Motor neuron (in vitro differentiated cells): ENCODE data around the gene APBB1IP. TPM values are rescaled to one million over a fixed set of nuclear protein-coding genes. Genes with fewer than 3 reads are reported as not detected.
"Not testable (repeated sequence)": the region's sequence is repeated elsewhere in the genome, so short reads cannot be mapped to it uniquely, and the experiment has no call there.

Experiments used
- ATAC-seq, 8 experiments: fragments of 200-7000 bp; cut with Tn5 transposase; replicated peaks in 6 of 8; 2 replicates each; pipeline ENCODE4 v1.8.0; 2021; ENCODE audit warnings: mild to moderate bottlenecking in 8 of 8, moderate library complexity in 8 of 8
- H3K27ac ChIP-seq, 2 donors: fragments of 250-450 bp; sonication (Bioruptor Pico); 2 replicates each; pipeline ENCODE4 v1.9.0; 2021; ENCODE audit warnings: antibody characterized with exemption in 2 of 2, mild to moderate bottlenecking in 2 of 2, moderate library complexity in 1 of 2
- H3K4me1 ChIP-seq, 2 donors: fragments of 250-450 bp; sonication (Bioruptor Pico); replicated peaks in 1 of 2; 2 replicates each; pipeline ENCODE4 v1.6.1; 2021; ENCODE audit warnings: antibody characterized with exemption in 2 of 2, mild to moderate bottlenecking in 2 of 2, moderate library complexity in 1 of 2
- H3K4me3 ChIP-seq, 5 donors: fragments of 250-450 bp; sonication (Bioruptor Pico); 2 replicates each; pipeline ENCODE4 v1.9.0; 2021; ENCODE audit warnings: antibody characterized with exemption in 5 of 5, mild to moderate bottlenecking in 5 of 5, moderate library complexity in 4 of 5
- WGBS, 10 experiments: fragments of 450-650 bp; shearing (Covaris generic); methylation state at CpG; one replicate each; pipeline ENCODE4 v1.0.0; 2022; 5-methylcytosine and 5-hydroxymethylcytosine counted together
- in situ Hi-C, 9 experiments: fragments of 400-800 bp; cut with MboI; loops; one replicate each; pipeline ENCODE4 v1.15.0; 2021; ENCODE audit warnings: low sequenced_read_pairs in 9 of 9, low pct_unique_long_range_greater_than_20kb in 2 of 9; ENCODE audit not compliant: unreplicated experiment in 9 of 9
- total RNA-seq, 8 experiments: library from RNA; unstranded; fragments of 300-600 nt; gene quantifications; 2 replicates each; pipeline versions ENCODE4 v1.2.3 to v1.2.4, GENCODE V29; 2022

APBB1IP gene
- total RNA-seq, 8 experiments from 2014 or later = 0.13 to 12.2 (median 0.28) TPM; not detected in 5

DNA sequence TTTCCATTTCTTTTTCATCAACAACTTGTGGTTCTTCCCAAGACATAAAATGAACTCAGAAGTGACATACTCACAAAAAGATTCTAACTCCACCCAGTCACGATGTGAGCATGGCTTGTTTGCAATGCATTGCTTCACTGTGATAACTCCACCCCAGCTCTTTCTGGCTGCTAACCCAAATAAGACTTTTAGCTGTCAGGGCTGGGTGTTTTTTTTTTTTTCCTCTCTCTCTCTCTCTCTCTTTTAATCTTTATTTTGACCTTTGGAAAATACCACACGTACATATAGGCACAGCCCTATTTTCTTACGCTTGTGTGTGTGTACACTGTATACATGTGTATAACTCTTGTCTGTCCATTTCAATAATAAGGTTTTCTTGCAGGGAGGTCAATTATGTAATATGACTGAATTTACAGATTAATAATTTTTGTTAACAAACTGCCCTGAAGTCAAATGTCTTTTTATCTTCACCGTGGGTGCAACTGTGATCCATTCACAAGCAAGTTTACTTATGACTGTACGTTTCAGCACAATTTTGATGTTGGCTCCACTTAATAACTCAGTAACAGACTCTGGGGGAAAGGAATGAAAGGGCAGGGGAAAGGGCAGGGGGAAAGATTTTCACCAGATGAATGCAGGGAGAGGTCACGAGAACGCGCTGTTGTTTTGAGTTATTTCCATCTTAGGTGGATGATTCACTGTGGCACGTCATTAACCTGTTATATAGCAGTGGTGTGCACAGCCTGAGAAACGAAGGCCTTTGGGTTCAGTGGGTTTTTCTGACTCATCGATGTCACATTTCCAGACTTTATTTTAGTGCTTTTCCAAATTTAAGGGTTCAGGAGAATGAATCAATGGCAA, 49.1 kb downstream of the APBB1IP start:
- no peak overlapping the region for H3K4me3 ChIP-seq
- peak; percentile 45 to 93 (median 88) for ATAC-seq
- H3K27ac ChIP-seq = no peak overlapping the region
- WGBS, 10 experiments = 0 to 74% (median 51%) methylated on average over 3 to 11 of the region's 11 CpGs
- in situ Hi-C loops = no loop called here
- peaks cover 0 to 13% of the 10 kb centered on the region in 2 donors for H3K4me1 ChIP-seq

DNA sequence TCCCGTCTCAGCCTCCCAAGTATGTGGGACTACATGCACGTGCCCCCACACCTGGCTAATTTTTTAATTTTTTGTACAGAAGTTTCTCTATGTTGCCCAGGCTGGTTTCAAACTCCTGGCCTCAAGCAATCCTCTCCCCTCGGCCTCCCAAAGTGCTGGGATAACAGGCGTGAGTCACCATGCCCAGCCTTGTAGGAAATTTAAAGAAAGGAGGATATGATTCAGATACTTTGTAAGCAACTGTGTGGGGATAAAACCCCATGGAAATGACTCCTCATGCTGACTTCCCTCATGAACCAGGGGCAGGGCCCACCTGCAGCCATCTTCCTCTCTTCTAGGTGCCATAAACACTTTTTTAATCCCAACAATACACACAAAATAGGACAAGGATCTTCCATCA, 50.2 kb downstream of the APBB1IP start:
- no peak for ATAC-seq
- in situ Hi-C loops = no loop called here
- H3K27ac ChIP-seq = no peak overlapping the region
- WGBS, 10 experiments = 0 to 89% (median 72%) methylated on average over 1 to 4 of the region's 4 CpGs; no CpG with 5 or more reads in 2 of the 10 experiments
- peaks cover 0 to 13% of the 10 kb centered on the region in 2 donors for H3K4me1 ChIP-seq
- no peak overlapping the region for H3K4me3 ChIP-seq

DNA sequence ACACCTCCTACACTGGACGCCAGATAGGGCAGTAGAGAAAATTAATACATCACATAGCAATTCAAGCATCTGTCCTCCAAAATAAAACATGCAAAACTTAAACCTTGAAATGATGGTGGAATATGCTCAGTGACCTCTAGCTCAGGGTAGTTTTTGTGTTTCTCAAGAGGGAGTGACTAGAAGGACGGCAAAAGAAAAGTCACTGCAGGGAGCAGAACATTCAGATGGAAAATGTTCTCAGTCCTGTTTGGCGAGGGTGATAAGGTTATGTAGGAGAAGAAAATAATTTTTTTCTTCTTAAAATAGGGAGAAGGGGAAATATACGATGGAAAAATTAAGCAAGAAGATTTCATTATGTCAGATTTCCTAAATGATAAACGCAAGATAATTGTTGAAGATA, 50.9 kb downstream of the APBB1IP start:
- no peak for ATAC-seq
- no peak overlapping the region for H3K27ac ChIP-seq
- in situ Hi-C loops = no loop called here
- 40 to 93% (median 80%) methylated on average over 1 to 5 of the region's 5 CpGs for WGBS, 10 experiments
- no peak overlapping the region for H3K4me3 ChIP-seq
- H3K4me1 ChIP-seq = peaks cover 0 to 13% of the 10 kb centered on the region in 2 donors

DNA sequence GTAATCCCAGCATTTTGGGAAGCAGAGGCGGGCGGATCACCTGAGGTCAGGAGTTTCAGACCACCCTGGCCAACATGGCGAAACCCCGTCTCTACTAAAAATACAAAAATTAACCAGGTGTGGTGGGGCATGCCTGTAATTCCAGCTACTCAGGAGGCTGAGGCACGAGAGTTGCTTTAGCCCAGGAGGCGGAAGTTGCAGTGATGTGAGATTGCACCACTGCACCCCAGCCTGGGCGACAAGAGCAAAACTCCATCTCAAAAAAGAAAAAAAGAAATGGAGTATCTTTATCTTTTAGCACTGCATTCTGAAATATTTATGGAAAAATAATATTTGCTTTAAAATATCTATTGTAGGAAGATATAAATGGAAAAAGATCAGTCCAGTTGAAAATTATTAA, 52.2 kb downstream of the APBB1IP start:
- H3K4me3 ChIP-seq, in situ Hi-C loops, ATAC-seq, H3K27ac ChIP-seq: not testable (repeated sequence)
- 88 to 100% (median 98%) methylated on average over 1 to 7 of the region's 7 CpGs; no CpG with 5 or more reads in 2 of the 10 experiments for WGBS, 10 experiments
- H3K4me1 ChIP-seq = peaks cover 0 to 13% of the 10 kb centered on the region in 2 donors

DNA sequence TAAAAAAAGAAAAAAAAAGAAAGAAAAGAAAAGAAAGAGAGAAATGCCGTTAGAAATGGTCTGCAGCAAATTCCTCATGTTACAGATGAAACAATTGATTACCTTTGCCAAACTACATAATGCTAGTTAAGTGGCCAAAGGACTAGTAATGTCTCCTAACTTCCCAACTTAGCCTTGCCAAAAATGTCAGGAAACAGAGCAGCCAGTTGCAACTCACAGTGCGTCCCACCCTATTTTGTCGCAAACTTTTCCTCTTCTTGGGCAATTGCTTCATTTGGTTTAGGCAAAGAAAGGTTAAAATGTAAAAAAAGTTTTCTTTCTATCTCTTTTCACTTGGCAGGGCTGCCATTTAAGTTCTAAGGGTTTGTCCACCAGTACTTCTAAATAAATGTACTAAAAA, 53.1 kb downstream of the APBB1IP start:
- 44 to 100% (median 93%) methylated on average over 1 to 3 of the region's 3 CpGs for WGBS, 10 experiments
- in situ Hi-C loops = no loop called here
- Histone ChIP-seq H3K4me3 (no peak overlapping the region), H3K27ac (no peak overlapping the region), H3K4me1 (peaks cover 0 to 13% of the 10 kb centered on the region in 2 donors)
- no peak for ATAC-seq

DNA sequence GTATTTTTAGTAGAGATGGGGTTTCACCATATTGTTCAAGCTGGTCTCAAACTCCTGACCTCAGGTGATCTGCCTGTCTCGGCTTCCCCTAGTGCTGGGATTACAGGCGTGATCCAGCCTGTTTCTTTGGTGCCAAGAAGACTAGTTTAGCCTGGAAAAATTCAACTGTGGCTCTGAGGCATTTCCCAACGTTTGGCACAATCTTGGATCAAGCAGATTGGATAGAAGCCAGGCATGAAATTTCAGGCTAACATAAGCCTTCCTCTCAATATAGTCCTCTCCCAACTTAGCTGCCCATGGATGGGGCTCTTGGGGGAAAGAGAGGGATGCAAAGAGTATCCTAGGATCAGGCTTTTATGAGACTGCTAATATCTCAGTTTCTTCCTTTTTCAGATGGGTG, 53.8 kb downstream of the APBB1IP start:
- ATAC-seq = no peak
- 34 to 100% (median 71%) methylated on average over 1 to 3 of the region's 3 CpGs; no CpG with 5 or more reads in 6 of the 10 experiments for WGBS, 10 experiments

DNA sequence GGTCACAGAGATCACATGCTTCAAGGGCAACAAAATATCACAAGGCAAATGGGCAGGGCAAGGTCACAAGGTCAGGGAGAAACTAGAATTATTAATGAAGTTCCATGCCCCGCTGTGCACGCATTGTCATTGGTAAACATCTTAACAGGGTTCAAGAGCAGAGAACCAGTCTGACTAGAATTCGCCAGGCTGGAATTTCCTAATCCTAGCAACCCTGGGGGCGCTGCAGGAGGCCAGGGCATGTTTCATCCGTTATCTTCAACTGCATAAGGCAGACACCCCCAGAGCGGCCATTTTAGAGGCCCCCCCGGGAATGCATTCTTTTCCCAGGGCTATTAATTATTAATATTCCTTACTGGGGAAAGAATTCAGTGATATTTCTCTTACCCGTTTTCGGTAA, 54.6 kb downstream of the APBB1IP start:
- not testable (repeated sequence) for ATAC-seq

More for the DNA sequence above, 53.8 kb downstream of the APBB1IP start:
- in situ Hi-C loops = no loop called here
- Histone ChIP-seq H3K4me3 (no peak overlapping the region), H3K27ac (no peak overlapping the region), H3K4me1 (peaks cover 0 to 11% of the 10 kb centered on the region in 2 donors)

DNA sequence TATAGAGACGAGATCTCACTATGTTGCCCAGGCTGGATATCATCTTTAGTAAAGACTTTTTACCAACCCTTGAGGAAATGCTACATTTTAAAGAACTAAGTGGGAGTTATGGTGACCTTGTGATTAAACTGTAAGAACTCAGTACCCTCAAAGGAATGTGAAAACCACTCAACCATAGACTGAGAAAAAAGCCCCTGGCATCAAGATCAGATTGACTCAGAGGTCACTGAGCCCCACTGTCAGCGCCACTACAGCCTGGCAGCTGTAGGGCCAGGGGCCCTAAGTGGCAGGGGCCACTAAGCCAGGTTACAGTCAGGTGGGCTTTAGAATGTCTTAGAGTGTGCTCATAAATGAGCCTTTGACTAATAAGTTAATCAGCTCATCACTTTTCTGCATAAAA, 55.9 kb downstream of the APBB1IP start:
- no peak for ATAC-seq
- Histone ChIP-seq H3K4me1 (no peaks in the 10 kb centered on the region), H3K27ac (no peak overlapping the region), H3K4me3 (no peak overlapping the region)
- 20 to 100% (median 81%) methylated on average over 1 to 2 of the region's 2 CpGs; no CpG with 5 or more reads in 4 of the 10 experiments for WGBS, 10 experiments
- in situ Hi-C loops = no loop called here

More for the DNA sequence above, 54.6 kb downstream of the APBB1IP start:
- H3K4me1 ChIP-seq, H3K27ac ChIP-seq, H3K4me3 ChIP-seq, in situ Hi-C loops: not testable (repeated sequence)
- WGBS, 10 experiments = 60 to 100% (median 95%) methylated on average over 1 to 4 of the region's 9 CpGs; no CpG with 5 or more reads in 4 of the 10 experiments

DNA sequence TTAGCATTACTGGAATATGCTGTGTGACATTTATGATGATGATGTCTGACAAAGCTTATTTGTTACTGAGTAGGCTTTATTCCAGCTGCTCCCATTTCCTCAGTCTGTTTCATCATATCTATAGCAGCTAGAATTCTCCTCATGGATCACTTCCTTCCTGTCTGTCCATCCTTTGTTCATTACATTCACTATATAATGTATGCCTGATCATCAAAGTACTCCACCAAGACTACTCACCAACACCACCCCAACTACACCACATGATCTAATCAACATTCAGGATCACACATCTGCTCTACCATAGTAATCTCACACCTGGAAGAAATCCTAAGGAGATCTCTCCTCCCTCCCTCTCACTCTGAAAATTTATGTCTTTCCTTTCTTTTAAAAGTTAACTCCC, 61.3 kb downstream of the APBB1IP start:
- Histone ChIP-seq H3K4me1 (no peaks in the 10 kb centered on the region), H3K27ac (no peak overlapping the region), H3K4me3 (no peak overlapping the region)
- in situ Hi-C loops = no loop called here
- ATAC-seq = peak in 2 of 8 experiments; percentile 53 to 95

DNA sequence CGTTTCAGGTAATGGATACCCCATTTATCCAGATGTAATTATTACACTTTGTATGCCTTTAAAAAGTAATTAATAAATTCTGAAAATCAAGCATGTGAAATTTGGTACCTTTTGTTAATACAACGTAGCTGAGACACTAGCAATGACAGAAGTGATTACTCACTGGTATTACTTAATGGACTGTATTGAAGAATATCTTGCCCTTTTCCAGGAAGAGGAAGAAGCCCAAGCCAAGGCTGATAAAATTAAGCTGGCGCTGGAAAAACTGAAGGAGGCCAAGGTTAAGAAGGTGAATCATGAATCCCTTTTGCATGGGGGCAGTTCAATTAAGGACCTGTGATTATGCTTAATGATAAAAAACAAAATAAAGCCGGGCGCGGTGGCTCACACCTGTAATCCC, 64.8 kb downstream of the APBB1IP start:
- H3K27ac ChIP-seq = no peak overlapping the region
- in situ Hi-C loops = no loop called here
- ATAC-seq = no peak
- H3K4me3 ChIP-seq = no peak overlapping the region
- H3K4me1 ChIP-seq = peaks cover 0 to 3% of the 10 kb centered on the region in 2 donors
- WGBS, 10 experiments = 25 to 95% (median 82%) methylated on average over 2 to 6 of the region's 6 CpGs

DNA sequence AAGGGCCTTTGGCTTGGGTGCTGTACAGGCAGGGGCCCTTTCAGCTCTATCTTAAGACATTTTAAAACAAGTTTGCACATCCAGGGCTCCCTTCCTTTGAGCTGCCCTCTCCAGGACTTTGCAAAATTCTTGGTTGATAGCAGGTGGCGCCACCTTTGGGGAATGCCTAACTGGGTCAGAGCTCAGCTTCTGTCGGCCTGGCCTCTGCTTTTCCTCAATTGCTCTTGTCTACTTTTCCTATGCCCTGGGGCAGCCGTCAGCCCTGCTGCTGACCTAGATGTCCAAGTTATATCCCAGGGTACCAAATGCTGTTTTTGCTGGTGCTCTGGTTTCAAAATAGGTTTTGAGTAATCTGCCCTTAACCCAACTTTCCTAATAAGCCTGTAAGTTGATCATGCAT, 65.8 kb downstream of the APBB1IP start:
- no peak overlapping the region for H3K4me3 ChIP-seq
- in situ Hi-C loops = no loop called here
- whole genome bisulfite sequencing, 10 experiments = 57 to 100% (median 80%) methylated on average over 1 to 3 of the region's 3 CpGs; no CpG with 5 or more reads in 4 of the 10 experiments
- ATAC-seq = no peak
- no peak overlapping the region for H3K27ac ChIP-seq
- peaks cover 0 to 5% of the 10 kb centered on the region in 2 donors for H3K4me1 ChIP-seq

DNA sequence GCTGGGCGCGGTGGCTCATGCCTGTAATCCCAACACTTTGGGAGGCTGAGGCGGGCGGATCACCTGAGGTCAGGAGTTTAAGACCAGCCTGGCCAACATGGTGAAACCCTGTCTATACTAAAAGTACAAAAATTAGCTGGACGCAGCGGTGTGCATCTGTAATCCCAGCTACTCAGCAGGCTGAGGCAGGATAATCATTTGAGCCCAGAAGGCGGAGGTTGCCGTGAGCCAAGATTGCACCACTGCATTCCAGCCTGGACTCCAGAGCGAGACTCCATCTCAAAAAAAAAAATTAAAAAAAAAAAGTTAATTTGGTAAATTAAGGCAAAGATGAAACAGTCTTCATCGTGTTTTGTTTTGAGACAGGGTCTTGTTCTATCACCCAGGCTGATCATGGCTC, 66.3 kb downstream of the APBB1IP start:
- H3K4me1 ChIP-seq, ATAC-seq, in situ Hi-C loops, H3K4me3 ChIP-seq, H3K27ac ChIP-seq: not testable (repeated sequence)
- 40 to 100% (median 94%) methylated on average over 1 to 10 of the region's 10 CpGs for WGBS, 10 experiments

DNA sequence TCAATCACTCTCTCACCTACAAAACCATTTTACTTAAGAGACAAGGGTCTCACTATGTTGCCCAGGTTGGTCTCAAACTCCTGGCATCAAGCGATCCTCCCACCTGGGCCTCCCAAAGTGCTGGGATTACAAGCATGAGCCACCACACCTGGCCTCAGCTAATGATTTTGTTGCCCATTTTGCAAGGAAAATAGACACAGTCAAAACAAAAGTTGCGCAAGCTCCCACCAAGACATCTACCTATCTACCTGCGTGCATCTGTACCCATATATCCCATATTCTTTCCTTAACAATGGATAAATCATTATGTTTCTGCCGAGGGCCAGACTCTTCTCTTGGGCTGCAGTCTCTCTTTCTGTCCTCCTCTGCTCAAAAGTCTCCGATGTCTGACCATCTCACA, 67.3 kb downstream of the APBB1IP start:
- no peak overlapping the region for H3K27ac ChIP-seq
- in situ Hi-C loops = no loop called here
- WGBS, 10 experiments = 77 to 100% (median 93%) methylated on average over 1 to 5 of the region's 5 CpGs; no CpG with 5 or more reads in 2 of the 10 experiments

More for the DNA sequence above, 67.3 kb downstream of the APBB1IP start:
- Histone ChIP-seq H3K4me3 (no peak overlapping the region), H3K4me1 (peaks cover 0 to 5% of the 10 kb centered on the region in 2 donors)
- no peak for ATAC-seq
